CD4-positive, alpha-beta T cell treated with Interleukin-21 for 1 hour (primary cell): ENCODE results near the gene ECHDC3.

Experiments used
- DNase-seq: peaks from one replicate; pipeline ENCODE4 v3.0.0-alpha.2; 2020

ECHDC3 gene

DNA sequence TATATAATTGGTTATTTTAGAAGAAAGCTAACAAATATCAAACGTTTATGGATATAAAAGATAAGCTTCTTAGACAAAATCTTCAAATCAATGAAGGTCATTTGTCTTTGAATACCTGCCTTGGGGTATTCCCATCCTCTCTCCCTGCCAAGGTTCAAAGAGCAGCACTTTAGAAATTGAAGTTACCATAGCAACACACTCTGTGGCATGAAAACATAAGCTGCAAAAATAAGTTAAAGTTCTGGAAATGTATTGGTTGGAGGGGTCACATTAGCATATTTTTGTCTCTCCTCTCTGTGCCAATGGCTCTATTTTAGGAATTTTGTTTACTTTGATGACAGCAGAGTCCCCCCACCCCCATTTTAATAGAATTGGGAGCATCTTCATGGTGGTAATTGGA, 12.0 kb downstream of the ECHDC3 start:
- no peak for DNase-seq

DNA sequence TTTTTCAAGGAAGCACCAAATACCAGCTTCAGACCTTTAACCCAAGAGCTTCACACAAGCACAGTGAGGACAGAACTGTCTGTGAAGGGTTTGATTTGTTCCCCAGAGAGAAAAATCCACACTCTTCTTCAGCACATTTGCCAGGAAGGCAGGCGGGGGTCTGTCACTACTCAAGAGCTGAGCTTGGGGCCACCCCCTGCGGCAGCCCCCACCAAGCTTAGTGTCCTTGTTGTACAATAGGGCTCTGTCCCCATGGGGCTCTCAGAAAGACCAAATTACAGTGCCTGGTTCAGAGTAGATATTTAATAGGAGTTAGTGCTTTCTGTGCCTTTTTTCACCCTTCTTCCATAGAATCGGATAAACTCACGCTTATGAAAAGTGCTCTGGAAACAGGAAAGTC, 12.4 kb downstream of the ECHDC3 start:
- DNase-seq = no peak

DNA sequence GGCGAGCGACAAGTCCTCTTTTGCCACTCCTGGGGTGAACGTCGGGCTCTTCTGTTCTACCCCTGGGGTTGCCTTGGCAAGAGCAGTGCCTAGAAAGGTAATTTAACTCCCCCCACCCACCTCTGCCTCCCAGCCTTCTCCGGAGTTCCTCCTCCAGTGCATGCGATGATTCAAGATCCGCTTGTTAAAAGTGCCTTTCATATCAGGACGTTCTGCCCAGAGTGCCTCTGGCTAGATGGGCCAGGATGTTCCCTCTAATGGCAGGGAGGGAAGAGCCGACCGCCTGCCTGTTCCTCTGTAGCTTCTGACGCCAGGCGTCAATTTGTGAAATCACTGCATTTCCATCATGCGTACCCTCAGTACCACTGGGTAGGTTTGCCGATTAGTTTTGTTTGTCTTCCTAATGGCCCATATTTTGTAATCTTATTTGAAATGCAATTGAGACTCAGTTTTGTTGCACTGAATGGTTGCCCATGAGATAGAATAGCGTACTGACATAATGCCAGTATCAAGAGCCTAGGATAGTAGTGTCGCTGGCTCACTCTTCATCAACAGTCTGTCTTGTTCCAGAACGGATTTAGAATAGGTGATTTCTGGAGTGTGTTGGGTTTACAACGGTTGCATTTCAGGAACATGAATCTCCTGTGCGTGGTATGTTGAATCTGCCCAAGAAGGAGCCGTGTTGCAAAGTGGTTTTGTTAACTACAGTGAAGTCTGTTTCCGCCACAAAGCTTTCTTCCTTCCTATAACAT, 13.5 kb downstream of the ECHDC3 start:
- no peak for DNase-seq

DNA sequence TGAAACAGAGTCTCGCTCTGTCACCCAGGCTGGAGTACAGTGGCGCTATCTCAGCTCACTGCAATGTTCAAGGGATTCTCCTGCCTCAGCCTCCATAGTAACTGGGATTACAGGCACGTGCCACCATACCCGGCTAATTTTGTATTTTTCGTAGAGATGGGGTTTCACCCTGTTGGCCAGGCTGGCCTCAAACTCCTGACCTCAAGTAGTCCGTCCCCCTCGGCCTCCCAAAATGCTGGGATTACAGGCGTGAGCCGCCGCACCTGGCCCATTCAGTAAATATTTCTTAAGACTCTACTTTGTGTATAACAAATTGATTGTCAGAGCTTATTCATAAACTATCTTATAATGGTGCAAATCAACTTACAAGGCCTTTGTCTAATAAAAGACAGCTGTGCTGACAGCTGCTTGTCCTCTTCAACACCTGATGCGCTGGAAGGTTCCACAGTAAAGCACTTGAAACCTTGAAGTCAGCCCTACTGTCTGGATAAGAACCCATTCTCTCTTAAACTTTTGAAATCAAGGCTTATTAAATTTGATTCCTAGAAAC, 14.7 kb downstream of the ECHDC3 start:
- DNase-seq = no peak

DNA sequence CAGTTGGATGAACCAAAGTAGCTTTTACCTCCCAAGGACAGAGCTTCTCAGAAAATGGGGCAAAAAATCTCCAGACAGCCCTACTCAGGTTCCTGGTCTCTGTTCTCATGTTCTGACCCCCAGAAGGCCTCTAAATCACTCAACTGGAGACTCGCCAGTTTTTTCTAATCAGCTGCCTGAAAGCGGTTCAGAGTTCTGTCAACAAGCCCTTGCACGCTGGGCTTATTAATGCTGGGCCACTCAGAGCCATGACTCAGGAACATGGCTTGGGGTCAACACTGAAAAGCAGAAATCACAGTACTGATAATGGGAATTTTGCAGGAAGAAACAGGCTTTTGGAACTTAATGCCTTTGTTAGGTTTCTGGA, 15.3 kb downstream of the ECHDC3 start:
- DNase-seq = no peak

DNA sequence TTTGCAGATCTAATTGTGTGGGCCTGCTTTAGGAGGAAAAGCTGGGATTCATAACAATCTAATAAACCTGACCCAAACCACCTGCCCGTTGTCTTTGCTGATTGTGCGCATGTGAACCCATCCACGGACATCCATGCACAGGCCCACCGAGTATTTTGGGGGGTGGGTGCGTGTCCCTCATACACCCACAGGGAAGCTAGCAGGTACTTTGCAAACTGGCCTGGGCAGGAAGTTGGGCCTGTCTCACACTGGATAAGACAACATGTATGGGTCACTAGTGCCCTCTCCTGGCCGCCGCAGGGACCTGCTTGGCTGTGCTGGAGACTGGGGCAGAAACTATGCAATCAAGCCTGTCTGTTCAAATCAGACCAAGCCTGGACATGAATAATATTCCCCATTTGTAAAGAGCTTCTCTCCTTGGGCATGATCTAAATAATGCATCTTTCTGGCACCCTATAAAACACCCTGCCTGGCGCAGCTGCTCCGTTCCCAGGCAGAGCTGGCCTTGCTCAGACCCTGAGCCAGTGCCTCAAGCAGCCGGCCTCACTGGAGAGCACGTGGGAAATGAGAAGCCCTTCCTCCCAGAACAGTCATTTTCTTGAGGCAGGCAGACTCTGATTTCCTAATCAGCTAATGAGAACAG, 15.8 kb downstream of the ECHDC3 start:
- peak; percentile 76 for DNase-seq

DNA sequence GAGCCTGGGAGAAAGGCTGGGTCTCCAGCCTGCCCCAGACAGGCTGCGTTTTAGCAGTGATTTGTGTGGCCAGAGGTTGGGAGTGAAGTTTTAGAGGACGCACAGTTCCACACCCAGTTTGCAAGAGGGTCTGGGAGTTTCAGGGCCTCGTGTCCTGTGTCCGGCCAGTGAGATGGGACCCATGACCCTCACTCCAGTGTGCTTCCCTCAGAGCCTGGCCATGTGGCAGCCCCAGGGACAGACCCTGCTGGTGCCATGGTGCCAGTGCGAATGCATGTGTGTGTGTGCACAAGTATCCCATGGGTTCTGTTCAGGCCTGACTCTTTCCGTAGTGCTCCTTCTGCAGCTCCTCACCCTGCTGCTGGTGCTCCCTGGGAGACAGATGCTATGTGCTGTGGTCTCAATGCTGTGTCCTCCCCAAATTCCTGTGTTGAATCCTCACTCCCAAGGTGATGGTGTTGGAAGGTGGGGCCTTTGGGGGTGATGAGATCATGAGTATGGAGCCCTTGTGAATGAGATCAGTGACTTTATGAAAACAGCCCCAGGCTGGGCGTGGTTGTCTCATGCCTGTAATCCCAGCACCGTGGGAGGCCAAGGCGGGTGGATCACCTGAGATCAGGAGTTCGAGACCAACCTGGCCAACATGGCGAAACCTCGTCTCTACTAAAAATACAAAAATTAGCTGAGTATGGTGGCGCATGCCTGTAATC, 16.5 kb downstream of the ECHDC3 start:
- DNase-seq = no peak

DNA sequence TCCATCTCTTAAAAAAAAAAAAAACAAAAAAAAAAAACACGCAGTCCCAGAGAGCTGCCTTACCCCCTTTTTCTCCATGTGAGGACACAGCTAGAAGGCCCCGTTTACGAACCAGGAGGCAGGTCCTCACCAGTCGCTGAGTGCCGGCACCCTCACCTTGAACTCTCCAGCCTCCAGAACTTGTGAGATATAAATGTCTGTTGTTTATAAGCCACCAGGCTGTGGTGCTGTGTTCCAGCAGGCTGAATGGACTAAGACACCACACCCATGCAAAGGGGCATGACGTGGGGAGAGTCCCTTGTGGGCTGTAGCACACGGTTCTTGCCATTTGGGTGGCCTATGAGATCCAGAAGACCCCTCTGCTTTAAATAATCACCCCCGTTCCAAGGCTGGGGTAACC, 17.2 kb downstream of the ECHDC3 start:
- DNase-seq = no peak

DNA sequence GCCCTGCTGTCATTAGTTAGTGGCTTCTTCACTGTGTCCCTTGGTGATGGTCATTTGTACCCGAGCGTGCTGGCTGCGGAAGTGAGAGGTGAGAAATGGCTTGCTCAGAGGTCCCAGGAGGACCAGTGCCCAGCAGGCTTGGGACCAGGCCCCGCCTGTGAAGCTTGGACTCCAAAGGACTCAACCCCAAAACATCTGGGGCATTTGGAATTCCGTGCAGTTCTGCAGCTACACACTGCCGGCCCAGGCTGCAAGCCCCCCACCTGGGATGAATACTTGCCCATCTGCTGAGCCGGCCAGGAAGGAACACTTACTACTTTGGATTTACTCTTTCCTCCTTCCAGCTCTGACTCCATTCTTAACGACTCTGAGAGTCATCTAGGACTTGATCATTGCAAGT, 18.0 kb downstream of the ECHDC3 start:
- DNase-seq = no peak

DNA sequence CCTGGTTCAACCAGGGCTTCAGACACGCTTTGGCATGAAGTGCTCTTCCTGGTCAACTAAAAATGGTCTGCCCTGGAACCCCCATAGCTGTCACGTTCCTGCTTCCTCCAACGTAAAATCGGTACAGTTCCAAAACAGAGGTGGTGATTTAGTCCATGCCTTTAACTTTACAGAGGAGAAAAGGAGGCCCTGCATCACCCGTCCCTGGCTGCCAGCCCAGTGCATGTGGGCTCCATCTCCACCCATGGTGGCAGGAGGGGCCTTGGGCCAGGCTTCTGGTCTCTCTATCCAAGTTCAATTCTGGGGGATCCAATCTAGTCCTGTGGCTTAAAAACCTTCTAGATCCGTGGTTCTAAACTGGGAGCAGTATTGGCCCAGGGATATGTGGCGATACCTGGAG, 18.7 kb downstream of the ECHDC3 start:
- no peak for DNase-seq

DNA sequence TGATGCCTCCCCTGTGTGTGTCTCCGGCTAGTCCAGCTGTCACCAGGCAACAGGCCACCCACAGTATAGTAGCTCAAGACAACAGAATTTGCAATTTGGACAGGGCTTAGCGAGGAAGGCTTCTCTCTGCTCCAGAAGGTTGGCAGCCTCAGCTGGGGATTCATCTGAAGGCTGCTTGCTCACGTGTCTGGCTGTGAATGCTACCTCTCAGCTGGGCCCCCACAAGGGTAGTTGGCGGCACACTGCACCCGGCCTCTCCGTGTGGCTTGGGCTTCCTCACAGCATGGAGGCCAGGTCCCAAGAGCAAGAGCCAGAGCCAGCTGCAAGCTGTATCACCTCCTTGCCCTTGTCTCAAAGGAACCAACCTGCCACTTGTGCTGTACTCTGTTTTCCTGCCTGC, 19.2 kb downstream of the ECHDC3 start:
- no peak for DNase-seq

DNA sequence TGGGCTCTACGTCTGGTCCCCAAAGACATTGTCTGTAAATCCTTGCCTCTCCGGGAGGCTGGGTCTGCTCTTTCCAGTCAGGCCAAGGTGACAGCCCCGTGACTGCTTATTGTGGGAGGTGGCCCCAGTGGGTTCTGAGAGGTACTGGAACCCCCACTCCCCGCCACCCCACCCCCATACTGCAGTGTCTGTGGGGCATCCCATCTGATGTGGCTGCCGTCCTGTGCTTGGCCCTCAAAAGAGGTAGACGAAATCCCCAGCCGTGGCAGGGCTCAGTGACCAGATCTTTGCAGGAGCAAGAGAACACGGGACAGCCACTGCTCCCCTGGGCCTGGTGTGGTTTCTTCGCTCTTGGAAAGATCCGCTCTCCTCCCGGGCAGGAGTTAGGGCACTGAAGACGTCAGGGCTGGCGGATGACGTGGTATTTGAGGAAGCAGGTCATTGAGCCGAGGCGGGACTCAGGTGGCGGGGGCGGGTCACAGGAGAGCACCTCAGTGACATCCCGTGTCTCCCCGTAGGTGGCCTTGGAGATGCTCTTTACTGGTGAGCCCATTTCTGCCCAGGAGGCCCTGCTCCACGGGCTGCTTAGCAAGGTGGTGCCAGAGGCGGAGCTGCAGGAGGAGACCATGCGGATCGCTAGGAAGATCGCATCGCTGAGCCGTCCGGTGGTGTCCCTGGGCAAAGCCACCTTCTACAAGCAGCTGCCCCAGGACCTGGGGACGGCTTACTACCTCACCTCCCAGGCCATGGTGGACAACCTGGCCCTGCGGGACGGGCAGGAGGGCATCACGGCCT, 20.7 kb downstream of the ECHDC3 start:
- no peak for DNase-seq

DNA sequence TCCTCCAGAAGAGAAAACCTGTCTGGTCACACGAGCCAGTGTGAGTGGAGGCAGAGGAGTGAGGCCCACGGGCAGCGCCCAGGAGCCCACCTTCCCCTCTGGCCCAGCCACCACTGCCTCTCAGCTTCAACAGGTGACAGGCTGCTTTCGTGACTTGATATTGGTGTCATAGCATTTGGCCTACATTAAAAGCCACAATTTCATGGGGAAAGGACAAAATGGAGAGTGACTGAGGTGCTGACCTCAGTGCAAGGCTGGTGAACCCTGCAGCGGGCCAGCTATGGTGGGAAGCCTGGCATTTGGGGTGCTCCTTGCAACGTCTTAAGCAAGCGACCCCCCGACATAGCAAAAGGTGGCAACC, 21.3 kb downstream of the ECHDC3 start:
- DNase-seq = no peak

DNA sequence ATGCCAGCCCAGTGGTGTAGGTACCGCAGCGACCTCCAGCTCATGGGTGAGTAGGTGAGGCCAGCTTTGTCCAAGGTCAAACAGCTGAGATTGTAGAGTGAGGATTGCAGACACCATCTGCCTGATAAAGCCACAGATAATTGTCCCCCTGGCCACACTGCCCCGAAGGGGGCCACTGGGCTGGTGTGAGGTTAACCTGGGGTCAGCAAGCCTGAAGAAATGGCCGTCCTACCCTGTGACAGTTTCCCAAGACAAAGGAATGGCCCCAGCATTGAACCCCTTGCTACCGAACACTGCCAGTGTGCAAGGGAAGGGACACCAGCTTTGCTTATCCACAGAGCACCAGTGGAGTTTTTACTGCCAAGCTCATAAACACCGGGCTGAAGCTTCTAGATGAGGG, 23.0 kb downstream of the ECHDC3 start:
- no peak for DNase-seq

DNA sequence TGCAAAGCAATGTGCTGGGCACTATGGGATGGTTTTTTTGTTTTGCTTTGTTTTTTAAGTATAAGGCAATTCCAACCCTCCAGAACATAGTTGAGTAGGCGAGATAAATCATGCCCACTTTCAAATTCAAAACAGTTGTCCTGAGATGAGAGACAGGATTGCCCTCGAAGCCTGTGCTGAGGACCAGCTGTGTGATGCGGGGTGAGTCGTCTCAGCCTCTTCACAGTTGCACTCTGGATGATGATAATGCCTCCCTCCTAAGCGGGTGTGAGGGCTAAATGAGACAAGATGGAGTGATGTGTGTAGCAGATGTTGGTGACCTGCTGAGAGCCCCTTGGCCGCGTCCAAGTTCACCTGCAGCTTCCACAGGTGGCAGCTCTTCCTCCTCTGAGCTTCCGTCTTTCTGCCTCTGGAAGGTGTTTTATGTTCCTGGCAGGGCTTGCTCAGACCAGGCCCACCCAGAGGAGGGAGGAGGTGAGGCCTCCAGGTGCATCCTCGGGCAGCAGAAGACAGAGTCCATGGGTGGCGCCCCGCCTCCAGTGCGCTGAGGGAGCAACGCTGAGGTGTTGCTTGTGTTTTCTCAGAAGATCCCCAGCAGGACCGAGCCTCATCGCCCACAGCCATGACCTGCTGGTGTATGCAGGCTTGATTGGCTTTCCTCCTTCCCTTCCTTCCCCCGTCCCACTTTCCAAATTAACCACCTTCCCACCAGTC, 30.6 kb downstream of the ECHDC3 start:
- DNase-seq = no peak

DNA sequence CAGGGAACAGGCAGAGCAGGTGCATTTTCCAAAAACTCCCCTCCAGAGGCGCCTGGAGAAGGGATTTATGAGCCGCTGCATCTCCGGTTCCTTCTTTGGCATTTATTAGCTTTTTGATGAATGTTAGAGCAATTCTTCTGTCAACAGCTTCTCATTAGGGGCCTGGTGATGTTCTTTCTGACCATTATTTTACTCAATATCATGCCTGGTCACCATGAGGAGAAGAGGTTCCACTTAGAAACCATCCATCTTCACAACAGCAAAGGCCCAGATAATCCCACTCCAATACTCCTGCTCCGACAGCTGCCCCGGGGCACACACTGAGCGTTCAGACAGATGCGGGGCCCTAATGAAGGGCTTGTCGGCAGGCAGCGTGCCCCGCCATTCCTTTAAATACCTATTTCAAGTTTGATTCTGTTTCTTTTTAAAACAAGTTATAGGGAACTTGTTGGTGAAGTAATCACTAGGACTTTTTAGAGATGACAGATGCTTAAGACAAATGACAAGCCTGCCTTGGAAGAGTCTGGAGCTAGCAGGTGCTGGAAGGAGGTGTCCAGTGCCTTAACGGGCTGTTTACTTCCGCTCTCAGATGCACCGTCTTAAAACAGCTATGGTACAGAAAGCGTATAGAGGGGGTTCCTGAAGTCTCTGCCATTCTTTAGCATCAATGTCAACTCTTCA, 31.7 kb downstream of the ECHDC3 start:
- no peak for DNase-seq

DNA sequence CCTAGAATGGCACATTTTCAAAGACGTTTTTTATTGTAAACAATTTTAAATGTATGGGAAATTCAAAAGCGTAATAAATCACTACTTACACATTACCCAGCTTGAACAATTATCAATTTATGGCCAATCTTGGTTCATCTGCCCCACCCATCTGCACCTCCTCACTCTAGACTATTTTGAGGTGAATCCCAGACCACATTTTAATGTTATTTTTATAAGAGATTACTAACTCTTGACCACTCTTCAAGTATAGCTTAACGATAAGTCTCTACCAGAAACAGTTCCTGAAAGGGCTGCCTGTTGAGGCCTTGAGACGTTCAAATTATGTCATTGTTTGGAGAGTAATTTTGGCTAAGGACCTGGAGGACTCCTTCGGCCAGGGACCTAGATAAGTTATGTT, 33.2 kb downstream of the ECHDC3 start:
- DNase-seq = no peak

DNA sequence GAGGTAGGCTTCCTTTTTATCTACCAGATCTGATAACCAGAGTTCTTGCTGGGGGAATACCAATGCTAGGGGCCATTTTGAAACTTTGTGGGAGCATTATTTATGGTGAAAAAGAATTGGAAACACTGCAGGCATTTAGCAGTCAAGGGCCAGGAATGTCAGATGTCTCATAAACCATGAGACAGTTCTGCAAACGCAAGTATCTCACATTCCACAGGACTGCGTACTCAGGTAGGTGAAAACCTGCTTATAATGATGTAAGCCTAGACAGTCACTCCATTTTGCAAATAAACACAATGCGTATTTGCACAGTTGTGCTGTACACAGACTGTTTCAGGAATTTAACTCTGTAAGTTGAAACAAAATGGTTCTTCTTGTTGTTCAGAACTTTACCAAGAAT, 33.9 kb downstream of the ECHDC3 start:
- DNase-seq = no peak

DNA sequence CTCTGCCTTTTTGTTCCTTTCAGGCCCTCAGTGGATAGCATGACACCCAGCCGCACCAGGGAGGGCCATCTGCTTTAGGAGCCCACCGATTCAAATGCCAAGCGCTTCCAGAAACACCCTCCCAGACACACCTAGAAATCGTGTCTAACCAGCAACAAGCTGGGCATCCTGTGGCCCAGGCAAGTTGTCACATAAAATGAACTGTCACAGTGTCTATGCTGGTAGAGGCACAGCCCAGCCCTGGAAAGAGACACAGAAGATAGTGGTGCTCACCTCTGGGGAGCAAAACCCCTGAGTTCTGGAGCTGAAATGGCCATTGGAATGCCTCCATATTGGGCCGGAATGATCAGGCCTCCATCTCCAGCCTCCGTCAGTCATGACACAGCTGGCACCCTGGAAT, 38.9 kb downstream of the ECHDC3 start:
- DNase-seq = no peak

DNA sequence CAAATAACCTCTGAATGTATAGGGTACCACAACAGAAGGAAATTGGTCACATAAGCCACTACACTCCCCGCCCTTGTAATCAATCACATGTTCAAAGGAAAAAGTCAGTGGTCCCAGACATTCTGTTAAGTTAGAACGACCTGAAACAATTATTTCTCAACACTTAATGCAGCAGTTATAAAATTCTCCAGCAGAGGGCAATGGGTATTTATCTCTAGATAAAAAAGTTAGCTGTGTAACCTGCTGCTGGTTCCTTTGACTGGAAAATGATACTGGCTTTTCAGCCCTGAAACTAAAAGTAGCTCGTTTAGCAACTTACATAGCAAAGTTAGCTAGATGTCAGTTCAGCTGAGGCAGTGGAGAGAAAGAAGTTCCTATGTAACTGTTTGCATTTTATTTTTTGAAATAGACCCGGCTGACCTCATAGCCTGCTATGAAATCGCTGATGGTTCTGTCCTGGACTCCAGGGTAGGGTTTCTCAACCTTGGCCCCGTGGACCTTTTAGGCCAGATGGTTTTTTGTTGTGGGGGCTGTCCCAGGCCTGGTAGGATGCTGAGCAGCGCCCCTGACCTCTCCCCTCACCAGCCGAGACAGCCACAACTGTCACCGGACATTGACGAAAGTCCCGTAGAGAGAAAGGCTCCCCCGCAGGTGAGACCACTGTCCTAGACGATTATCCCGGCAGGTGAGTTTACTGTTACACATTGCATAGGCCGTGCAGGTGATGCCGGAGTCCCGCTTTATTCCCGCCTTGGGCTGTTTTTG, 40.8 kb downstream of the ECHDC3 start:
- DNase-seq = peak; percentile 40

DNA sequence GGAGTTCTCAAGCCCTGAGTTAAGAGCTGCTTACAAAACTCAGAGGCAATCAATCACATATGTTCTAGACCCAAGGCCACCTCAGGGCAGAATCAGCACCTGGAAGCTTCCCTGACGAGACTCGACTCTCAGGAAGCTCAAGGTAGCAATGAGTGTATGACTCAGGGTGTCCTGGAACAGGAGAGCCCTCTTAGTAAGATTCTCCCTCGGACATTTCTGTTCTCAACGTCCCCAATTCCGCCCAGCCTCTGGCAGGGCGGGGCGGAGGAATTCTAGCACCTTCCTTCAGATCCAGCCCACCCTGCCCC, 41.3 kb downstream of the ECHDC3 start:
- DNase-seq = no peak
